Endothelial cell of umbilical vein (primary cell): ENCODE data around the gene MRPL27. TPM values are rescaled to one million over a fixed set of nuclear protein-coding genes. Genes with fewer than 3 reads are reported as not detected.

ENCODE experiments used
- BruUV-seq: library from RNA; stranded (reverse); fragments of 400-500 nt; replicated peaks from 2 replicates; lab custom pipeline; 2021; lab: Mats Ljungman, UMichigan
- CTCF ChIA-PET: fragments of 300-600, 350-600 bp; sonication (Branson Sonifier 250); formaldehyde crosslinking; loops from one replicate; lab custom pipeline; 2021; ENCODE audit warnings: antibody characterized with exemption, inconsistent platforms; lab: Charles Lee
- POLR2A ChIA-PET: fragments of 300-600, 350-600 bp; sonication (Branson Sonifier 250); formaldehyde crosslinking; loops from one replicate; lab custom pipeline; 2021; ENCODE audit warnings: antibody characterized with exemption, inconsistent platforms; lab: Charles Lee
- DNase-seq: peaks from one replicate; pipeline ENCODE4 v3.0.0-alpha.2; 2011; ENCODE audit warnings: low read depth, low spot score
- FAIRE-seq: peaks from 2 replicates; lab custom pipeline; 2011; peaks lifted over from hg19 to GRCh38; lab: Jason Lieb, UNC
- H2AFZ ChIP-seq: 2 replicates; pipeline ENCODE4 v1.6.0; 2012; ENCODE audit warnings: low read depth, low read length, control low read depth, inconsistent platforms
- H3K27ac ChIP-seq: 2 replicates; pipeline ENCODE4 v1.5.1; 2011; ENCODE audit warnings: low read depth, mild to moderate bottlenecking, control low read depth, low read length, moderate library complexity; ENCODE audit not compliant: insufficient read depth
- H3K27me3 ChIP-seq, 2 experiments: 2 replicates each; pipeline versions ENCODE4 v1.6.0 to v1.6.1; 2011; ENCODE audit warnings: low read length in 2 of 2, mixed read lengths in 1 of 2; ENCODE audit not compliant: control insufficient read depth in 2 of 2, insufficient read depth in 2 of 2
- H3K36me3 ChIP-seq, 2 experiments: 2 replicates in 1 of 2; 3 replicates in 1 of 2; pipeline ENCODE4 v1.5.1; 2011; ENCODE audit warnings: low read length in 2 of 2, mild to moderate bottlenecking in 1 of 2, moderate library complexity in 1 of 2; ENCODE audit not compliant: control insufficient read depth in 2 of 2, insufficient read depth in 2 of 2; ENCODE audit errors: extremely low read depth in 1 of 2
- H3K4me1 ChIP-seq: 3 replicates; pipeline ENCODE4 v1.5.1; 2011; ENCODE audit warnings: mild to moderate bottlenecking, low read length; ENCODE audit not compliant: control insufficient read depth, insufficient read depth; ENCODE audit errors: extremely low read depth
- H3K4me2 ChIP-seq: 2 replicates; pipeline ENCODE4 v1.6.1; 2011; ENCODE audit warnings: low read length, control low read depth, mixed read lengths; ENCODE audit not compliant: insufficient read depth
- H3K4me3 ChIP-seq, 3 experiments: fragments of 200-600 bp in 1 of 3; sonication (generic), shearing (Covaris generic) in 1 of 3; replicated peaks in 1 of 3; 2 replicates each; pipeline ENCODE4 v1.5.1; 2011 to 2016; ENCODE audit warnings: control low read depth in 3 of 3, low read length in 3 of 3, mild to moderate bottlenecking in 2 of 3, inconsistent platforms in 1 of 3, low read depth in 1 of 3, moderate library complexity in 1 of 3; ENCODE audit not compliant: insufficient read depth in 1 of 3
- H3K79me2 ChIP-seq: 2 replicates; pipeline ENCODE4 v1.6.0; 2012; ENCODE audit warnings: low read length, inconsistent platforms; ENCODE audit not compliant: control insufficient read depth, insufficient read depth
- H3K9ac ChIP-seq: replicated peaks from 2 replicates; pipeline ENCODE3; 2011; ENCODE audit warnings: low read length, control low read depth; ENCODE audit not compliant: insufficient read depth; ENCODE audit errors: extremely low read depth
- H3K9me1 ChIP-seq: replicated peaks from 3 replicates; pipeline ENCODE4 v1.6.0; 2011; ENCODE audit warnings: mild to moderate bottlenecking, low read length; ENCODE audit not compliant: control insufficient read depth, insufficient read depth; ENCODE audit errors: extremely low read depth
- H3K9me3 ChIP-seq: replicated peaks from 2 replicates; pipeline ENCODE4 v1.5.1; 2012; ENCODE audit warnings: low read length, inconsistent platforms; ENCODE audit not compliant: control insufficient read depth, insufficient read depth
- H4K20me1 ChIP-seq: replicated peaks from 2 replicates; pipeline ENCODE3; 2011; ENCODE audit warnings: mild to moderate bottlenecking, low read length; ENCODE audit not compliant: control insufficient read depth, insufficient read depth; ENCODE audit errors: extremely low read depth
- EZH2 ChIP-seq: IDR thresholded peaks from 2 replicates; pipeline ENCODE4 v1.6.1; 2012; ENCODE audit warnings: borderline replicate concordance, low read depth, mild to moderate bottlenecking, moderate library complexity, low read length, inconsistent platforms; ENCODE audit not compliant: severe bottlenecking
- FOS ChIP-seq: IDR thresholded peaks from 2 replicates; pipeline ENCODE4 v1.6.1; 2011; ENCODE audit warnings: mild to moderate bottlenecking, low read length, moderate library complexity, borderline replicate concordance; ENCODE audit not compliant: insufficient read depth
- JUN ChIP-seq: IDR thresholded peaks from 2 replicates; pipeline ENCODE4 v1.6.1; 2011; ENCODE audit warnings: borderline replicate concordance, low read depth; ENCODE audit not compliant: insufficient read length, insufficient read depth
- POLR2A ChIP-seq: IDR thresholded peaks from 2 replicates; pipeline ENCODE4 v1.6.1; 2012; ENCODE audit warnings: low read depth, mild to moderate bottlenecking, control low read depth, low read length
- POLR2AphosphoS5 ChIP-seq: IDR thresholded peaks from 2 replicates; pipeline ENCODE4 v1.6.1; 2012; ENCODE audit warnings: low read depth, mild to moderate bottlenecking, control low read depth, low read length, moderate library complexity; ENCODE audit not compliant: insufficient read depth
- dilution Hi-C: fragments of 300-500 bp; cut with MboI; formaldehyde crosslinking; loops from one replicate; pipeline ENCODE4 v1.15.0; 2019; ENCODE audit warnings: low sequenced_read_pairs; ENCODE audit not compliant: extremely low pct_ligation_motif_present
- intact Hi-C: fragments of 100-400 bp; cut with micrococcal nuclease; formaldehyde crosslinking; loops from one replicate; pipeline ENCODE4 v1.10.0; 2022
- polyA plus RNA-seq, 4 experiments: library from polyadenylated mRNA; depleted of rRNA in 3 of 4; stranded (reverse) in 3 of 4; unstranded in 1 of 4; fragments of >200 nt; gene quantifications; 2 replicates each; pipeline versions ENCODE4 v1.2.1 to v1.2.3, GENCODE V29; 2011 to 2012; ENCODE audit warnings: missing spikeins in 1 of 4
- total RNA-seq: library from RNA; stranded (reverse); gene quantifications from 2 replicates; pipeline ENCODE4 v1.2.3, GENCODE V29; 2021
- TF ChIP-seq, protein P1 (sequence below), 2 donors: IDR thresholded peaks; 1 replicate in 1 of 2; 2 replicates in 1 of 2; pipeline ENCODE4 v1.5.1; 2011; ENCODE audit warnings: low read length in 2 of 2, mild to moderate bottlenecking in 2 of 2, moderate library complexity in 2 of 2, control low read depth in 1 of 2, inconsistent platforms in 1 of 2, low read depth in 1 of 2; ENCODE audit not compliant: insufficient read depth in 1 of 2; ENCODE audit errors: extremely low read depth in 1 of 2

The MRPL27 gene
- total and polyA plus RNA-seq, 2 donors (not counting 3 experiments of a cell fraction or from before 2014, with no cell fraction given), result 76.2 to 158 TPM

DNA sequence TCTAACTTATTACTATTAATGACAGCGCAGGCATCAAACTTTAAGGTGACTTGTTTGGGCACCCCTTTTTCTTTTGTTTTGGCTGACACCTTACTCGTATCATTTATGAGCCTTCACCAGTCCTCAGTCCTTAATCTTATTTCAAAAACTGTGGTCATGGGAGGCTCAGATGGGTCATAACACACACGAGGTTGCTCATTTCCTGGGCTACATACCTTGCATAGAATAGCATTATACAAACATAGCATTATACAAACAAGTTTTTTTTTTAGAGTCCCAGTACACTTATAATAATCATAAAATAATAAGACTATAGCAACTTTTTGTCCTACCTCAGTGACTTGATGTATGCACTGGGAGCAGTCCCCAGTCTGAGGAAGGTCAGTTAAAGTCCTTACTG is 41.8 kb upstream of the MRPL27 start:
- CTCF ChIA-PET, result no interaction called here
- dilution Hi-C loops (no loop called here), intact Hi-C loops (no loop called here)
- Histone ChIP-seq H3K79me2 (no peaks in the 10 kb centered on the region), H3K4me2 (no peak overlapping the region), H2AFZ (no peak overlapping the region), H3K4me1 (no peaks in the 10 kb centered on the region), H4K20me1 (no peaks in the 10 kb centered on the region), H3K9ac (no peak overlapping the region), H3K9me3 (no peaks in the 10 kb centered on the region), H3K27me3 (peaks cover 3 to 4% of the 10 kb centered on the region in 2 experiments), H3K27ac (no peak overlapping the region), H3K36me3 (no peaks in the 10 kb centered on the region), H3K9me1 (no peaks in the 10 kb centered on the region), H3K4me3 (no peak overlapping the region)
- no TSS peak for BruUV-seq
- DNase-seq (no peak), FAIRE-seq (no peak)
- TF ChIP-seq, protein P1, sequence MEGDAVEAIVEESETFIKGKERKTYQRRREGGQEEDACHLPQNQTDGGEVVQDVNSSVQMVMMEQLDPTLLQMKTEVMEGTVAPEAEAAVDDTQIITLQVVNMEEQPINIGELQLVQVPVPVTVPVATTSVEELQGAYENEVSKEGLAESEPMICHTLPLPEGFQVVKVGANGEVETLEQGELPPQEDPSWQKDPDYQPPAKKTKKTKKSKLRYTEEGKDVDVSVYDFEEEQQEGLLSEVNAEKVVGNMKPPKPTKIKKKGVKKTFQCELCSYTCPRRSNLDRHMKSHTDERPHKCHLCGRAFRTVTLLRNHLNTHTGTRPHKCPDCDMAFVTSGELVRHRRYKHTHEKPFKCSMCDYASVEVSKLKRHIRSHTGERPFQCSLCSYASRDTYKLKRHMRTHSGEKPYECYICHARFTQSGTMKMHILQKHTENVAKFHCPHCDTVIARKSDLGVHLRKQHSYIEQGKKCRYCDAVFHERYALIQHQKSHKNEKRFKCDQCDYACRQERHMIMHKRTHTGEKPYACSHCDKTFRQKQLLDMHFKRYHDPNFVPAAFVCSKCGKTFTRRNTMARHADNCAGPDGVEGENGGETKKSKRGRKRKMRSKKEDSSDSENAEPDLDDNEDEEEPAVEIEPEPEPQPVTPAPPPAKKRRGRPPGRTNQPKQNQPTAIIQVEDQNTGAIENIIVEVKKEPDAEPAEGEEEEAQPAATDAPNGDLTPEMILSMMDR (IDR thresholded peaks at IDR 0.05; ENCODE audit: extremely low read depth in 1 of 2, insufficient read depth in 1 of 2, low read depth in 1 of 2, low read length in 2 of 2), result no peak
- no peak for TF ChIP-seq POLR2A
- TF ChIP-seq POLR2AphosphoS5, result no peak
- no peak for TF ChIP-seq JUN
- no peak for TF ChIP-seq FOS
- no peak for TF ChIP-seq EZH2
- POLR2A ChIA-PET, result no interaction called here
